IMR-90 (cell line): Measurements from ENCODE around the gene STAT4. TPM values are rescaled to one million over a fixed set of nuclear protein-coding genes. Genes with fewer than 3 reads are reported as not detected.

Source experiments
- ATAC-seq: fragments of 200-7000 bp; cut with Tn5 transposase; 2 replicates; pipeline ENCODE4 v1.9.1; 2020; ENCODE audit warnings: low read depth, mild to moderate bottlenecking, moderate library complexity
- BruUV-seq: library from RNA; stranded (reverse); fragments of 400-500 nt; replicated peaks from 2 replicates; lab custom pipeline; 2021; lab: Mats Ljungman, UMichigan
- CTCF ChIA-PET: fragments of 300-600 bp; formaldehyde crosslinking; extraction: SDS; loops from one replicate; lab custom pipeline; 2021; ENCODE audit warnings: antibody characterized with exemption; lab: Yijun Ruan, JAX
- POLR2A ChIA-PET: fragments of 300-600 bp; sonication (Branson Sonifier 250); formaldehyde crosslinking; loops from one replicate; lab custom pipeline; 2022; ENCODE audit warnings: antibody characterized with exemption; ENCODE audit not compliant: unreplicated experiment; lab: Charles Lee
- DNase-seq: peaks from one replicate; pipeline ENCODE4 v3.0.0; 2013
- H2AFZ ChIP-seq: replicated peaks from 2 replicates; pipeline ENCODE3; 2013; ENCODE audit warnings: low read length, mild to moderate bottlenecking; ENCODE audit not compliant: poor library complexity
- H2AK5ac ChIP-seq: 2 replicates; pipeline ENCODE4 v1.6.1; 2013; ENCODE audit warnings: low read depth, low read length, inconsistent platforms
- H2AK9ac ChIP-seq: replicated peaks from 2 replicates; pipeline ENCODE3; 2013; ENCODE audit warnings: mild to moderate bottlenecking, low read depth, low read length, moderate library complexity; ENCODE audit not compliant: poor library complexity
- H2BK120ac ChIP-seq: 2 replicates; pipeline ENCODE4 v1.6.1; 2013; ENCODE audit warnings: low read depth, low read length, inconsistent platforms
- H2BK15ac ChIP-seq: 3 replicates; pipeline ENCODE4 v1.6.1; 2013; ENCODE audit warnings: low read depth, low read length, inconsistent platforms
- H2BK20ac ChIP-seq: 2 replicates; pipeline ENCODE4 v1.6.1; 2013; ENCODE audit warnings: low read depth, mild to moderate bottlenecking, inconsistent platforms, low read length, moderate library complexity
- H2BK5ac ChIP-seq: 2 replicates; pipeline ENCODE4 v1.6.1; 2013; ENCODE audit warnings: mild to moderate bottlenecking, low read depth, low read length, inconsistent platforms; ENCODE audit not compliant: poor library complexity, severe bottlenecking
- H3K14ac ChIP-seq: replicated peaks from 2 replicates; pipeline ENCODE4 v1.6.1; 2013; ENCODE audit warnings: low read depth, low read length, inconsistent platforms
- H3K18ac ChIP-seq: 2 replicates; pipeline ENCODE4 v1.6.1; 2013; ENCODE audit warnings: low read depth, low read length, control low read depth
- H3K23ac ChIP-seq: 2 replicates; pipeline ENCODE4 v1.6.1; 2013; ENCODE audit warnings: low read depth, low read length, inconsistent platforms
- H3K27ac ChIP-seq: 2 replicates; pipeline ENCODE4 v1.5.1; 2013; ENCODE audit warnings: mild to moderate bottlenecking, control low read depth, low read length; ENCODE audit not compliant: insufficient read depth
- H3K27me3 ChIP-seq: 2 replicates; pipeline ENCODE4 v1.6.1; 2013; ENCODE audit warnings: low read length; ENCODE audit not compliant: control insufficient read depth, insufficient read depth
- H3K36me3 ChIP-seq: 2 replicates; pipeline ENCODE4 v1.6.1; 2013; ENCODE audit warnings: low read length, mixed read lengths; ENCODE audit not compliant: control insufficient read depth, insufficient read depth
- H3K4ac ChIP-seq: 2 replicates; pipeline ENCODE4 v1.6.1; 2013; ENCODE audit warnings: low read depth, low read length, inconsistent platforms
- H3K4me1 ChIP-seq: 2 replicates; pipeline ENCODE4 v1.6.1; 2013; ENCODE audit warnings: low read length, mixed read lengths; ENCODE audit not compliant: control insufficient read depth, insufficient read depth
- H3K4me2 ChIP-seq: 2 replicates; pipeline ENCODE4 v1.6.1; 2013; ENCODE audit warnings: low read depth, mild to moderate bottlenecking, control low read depth, low read length, moderate library complexity
- H3K4me3 ChIP-seq: 2 replicates; pipeline ENCODE4 v1.5.1; 2013; ENCODE audit warnings: low read depth, mild to moderate bottlenecking, control low read depth, low read length, moderate library complexity; ENCODE audit not compliant: insufficient read depth
- H3K56ac ChIP-seq: 2 replicates; pipeline ENCODE4 v1.6.1; 2013; ENCODE audit warnings: low read length, inconsistent platforms; ENCODE audit not compliant: insufficient read depth; ENCODE audit errors: extremely low read depth
- H3K79me1 ChIP-seq, 2 experiments: 2 replicates each; pipeline ENCODE4 v1.6.1; 2013; ENCODE audit warnings: low read length in 2 of 2, inconsistent platforms in 1 of 2, low read depth in 1 of 2
- H3K9ac ChIP-seq: 2 replicates; pipeline ENCODE4 v1.6.1; 2013; ENCODE audit warnings: low read depth, low read length, control low read depth
- H3K9me1 ChIP-seq: 2 replicates; pipeline ENCODE4 v1.6.1; 2013; ENCODE audit warnings: low read length, inconsistent platforms; ENCODE audit not compliant: insufficient read depth
- H3K9me3 ChIP-seq: 2 replicates; pipeline ENCODE4 v1.6.1; 2013; ENCODE audit warnings: low read length; ENCODE audit not compliant: control insufficient read depth, insufficient read depth
- H4K20me1 ChIP-seq: 2 replicates; pipeline ENCODE4 v1.6.1; 2013; ENCODE audit warnings: low read length, inconsistent platforms; ENCODE audit not compliant: insufficient read depth
- H4K5ac ChIP-seq: 2 replicates; pipeline ENCODE4 v1.6.1; 2013; ENCODE audit warnings: mild to moderate bottlenecking, low read depth, low read length, control low read depth
- H4K8ac ChIP-seq, 2 experiments: 2 replicates each; pipeline ENCODE4 v1.6.1; 2013; ENCODE audit warnings: low read depth in 2 of 2, low read length in 2 of 2, control low read depth in 1 of 2, inconsistent platforms in 1 of 2
- H4K91ac ChIP-seq: 2 replicates; pipeline ENCODE4 v1.6.1; 2013; ENCODE audit warnings: low read depth, low read length, inconsistent platforms; ENCODE audit not compliant: insufficient read depth
- BHLHE40 ChIP-seq: fragments of 150-350 bp; IDR thresholded peaks from 2 replicates; pipeline ENCODE4 v1.6.1; 2016; ENCODE audit warnings: mild to moderate bottlenecking, low read depth, low read length
- CEBPB ChIP-seq: IDR thresholded peaks from 2 replicates; pipeline ENCODE4 v1.6.1; 2012; ENCODE audit warnings: low read depth, low read length, improper control_type of control experiment
- CHD1 ChIP-seq: IDR thresholded peaks from 2 replicates; pipeline ENCODE4 v1.6.1; 2012; ENCODE audit warnings: low read depth, low read length, improper control_type of control experiment
- CTCF ChIP-seq: conservative IDR thresholded peaks from 2 replicates; pipeline ENCODE4 v1.5.1; 2012; ENCODE audit warnings: mild to moderate bottlenecking, low read depth, low read length, improper control_type of control experiment
- ELK1 ChIP-seq: fragments of 150-350 bp; IDR thresholded peaks from 2 replicates; pipeline ENCODE4 v1.6.1; 2016; ENCODE audit warnings: low read depth, mild to moderate bottlenecking, low read length, moderate library complexity, borderline replicate concordance
- FOS ChIP-seq: fragments of 150-350 bp; IDR thresholded peaks from 2 replicates; pipeline ENCODE4 v1.6.1; 2016; ENCODE audit warnings: low read depth, low read length
- MAZ ChIP-seq: IDR thresholded peaks from 2 replicates; pipeline ENCODE4 v1.6.1; 2012; ENCODE audit warnings: low read depth, mild to moderate bottlenecking, low read length, improper control_type of control experiment, moderate library complexity, borderline replicate concordance
- NFE2L2 ChIP-seq: fragments of 150-350 bp; IDR thresholded peaks from 2 replicates; pipeline ENCODE4 v1.6.1; 2016; ENCODE audit warnings: low read depth, mild to moderate bottlenecking, low read length
- POLR2A ChIP-seq: IDR thresholded peaks from 2 replicates; pipeline ENCODE4 v1.6.1; 2012; ENCODE audit warnings: mild to moderate bottlenecking, low read depth, low read length
- RCOR1 ChIP-seq: IDR thresholded peaks from 2 replicates; pipeline ENCODE4 v1.6.1; 2012; ENCODE audit warnings: mild to moderate bottlenecking, low read length, improper control_type of control experiment; ENCODE audit not compliant: insufficient replicate concordance
- WGBS, 2 experiments: methylation state at CpG; one replicate each; pipeline versions ENCODE4 v1.1.5 to v1.1.7; 2013; ENCODE audit warnings: missing lambda C conversion rate in 2 of 2; ENCODE audit not compliant: insufficient read length in 1 of 2; ENCODE audit errors: extremely low coverage in 2 of 2; 5-methylcytosine and 5-hydroxymethylcytosine counted together
- dilution Hi-C: fragments of 300-500 bp; cut with HindIII; formaldehyde crosslinking; loops from one replicate; pipeline ENCODE4 v1.14.3; 2018; ENCODE audit warnings: low sequenced_read_pairs; ENCODE audit not compliant: unreplicated experiment
- in situ Hi-C: fragments of 300-500 bp; cut with MboI; formaldehyde crosslinking; loops from 3 replicates; pipeline ENCODE4 v1.14.3; 2019; ENCODE audit warnings: low sequenced_read_pairs, inconsistent platforms, mixed read lengths
- intact Hi-C: fragments of 100-400 bp; cut with micrococcal nuclease; formaldehyde crosslinking; loops from 2 replicates; pipeline ENCODE4 v1.10.0; 2022
- polyA plus RNA-seq, 3 experiments: library from polyadenylated mRNA; depleted of rRNA; stranded (reverse); fragments of >200 nt; gene quantifications; 2 replicates each; pipeline ENCODE4 v1.2.3, GENCODE V29; 2012; ENCODE audit warnings: low replicate concordance in 1 of 3
- total RNA-seq: library from RNA; depleted of rRNA; stranded (reverse); fragments of >200 nt; gene quantifications from 2 replicates; pipeline ENCODE4 v1.2.3, GENCODE V29; 2012

Gene STAT4
- total and polyA plus RNA-seq, 2 of the 4 experiments (the other 2 are of a cell fraction): 0.36 to 0.48 TPM

GRCh38 chr2:191103774-191104173 lies 47.0 kb downstream of the STAT4 start:
- H3K27ac ChIP-seq: no peak overlapping the region
- ATAC-seq (no peak), DNase-seq (no peak)
- H2BK15ac ChIP-seq: no peak overlapping the region
- CTCF ChIA-PET: no interaction called here
- H3K9me3 ChIP-seq: no peaks in the 10 kb centered on the region
- H4K8ac ChIP-seq: no peak overlapping the region
- H3K9me1 ChIP-seq: no peaks in the 10 kb centered on the region
- H2AK9ac ChIP-seq: no peak overlapping the region
- H3K23ac ChIP-seq: no peak overlapping the region
- H4K5ac ChIP-seq: no peak overlapping the region
- no peak overlapping the region for H2AFZ ChIP-seq
- no peaks in the 10 kb centered on the region for H3K36me3 ChIP-seq
- no peak overlapping the region for H3K18ac ChIP-seq
- no peak for TF ChIP-seq MAZ
- no peak for TF ChIP-seq ELK1
- no peak for TF ChIP-seq FOS
- no peak for TF ChIP-seq BHLHE40
- TF ChIP-seq NFE2L2: no peak
- no peak for TF ChIP-seq POLR2A
- TF ChIP-seq CHD1: no peak
- no peak for TF ChIP-seq CTCF
- TF ChIP-seq RCOR1: no peak
- no peak for TF ChIP-seq CEBPB
- H2BK120ac ChIP-seq: no peak overlapping the region
- no CpG with 5 or more reads among the region's 1 CpG for WGBS, 2 experiments
- no peak overlapping the region for H3K4me2 ChIP-seq
- no peak overlapping the region for H3K4ac ChIP-seq
- H3K9ac ChIP-seq: no peak overlapping the region
- no peak overlapping the region for H3K4me3 ChIP-seq
- no peak overlapping the region for H2BK5ac ChIP-seq
- POLR2A ChIA-PET: no interaction called here
- no peaks in the 10 kb centered on the region for H3K4me1 ChIP-seq
- no peak overlapping the region for H2AK5ac ChIP-seq
- H4K20me1 ChIP-seq: no peaks in the 10 kb centered on the region
- intact Hi-C loops (no loop called here), dilution Hi-C loops (no loop called here), in situ Hi-C loops (no loop called here)
- no peaks in the 10 kb centered on the region for H3K79me1 ChIP-seq
- H4K91ac ChIP-seq: no peak overlapping the region
- no peak overlapping the region for H3K14ac ChIP-seq
- H3K56ac ChIP-seq: no peak overlapping the region
- H2BK20ac ChIP-seq: no peak overlapping the region
- no TSS peak for BruUV-seq
- no peaks in the 10 kb centered on the region for H3K27me3 ChIP-seq
